PFSK-1 (cell line): ENCODE results near the gene HS3ST4.

Experiments used
- POLR2AphosphoS5 ChIP-seq: IDR thresholded peaks from 2 replicates; pipeline ENCODE4 v1.6.1; 2012; ENCODE audit warnings: low read depth, mild to moderate bottlenecking, control low read depth, low read length, moderate library complexity
- TAF1 ChIP-seq: IDR thresholded peaks from 2 replicates; pipeline ENCODE4 v1.6.1; 2012; ENCODE audit warnings: low read length, control low read depth, borderline replicate concordance; ENCODE audit not compliant: insufficient read depth
- TF ChIP-seq, protein P1 (sequence below), 2 experiments: IDR thresholded peaks; 2 replicates each; pipeline versions ENCODE4 v1.6.1 to v1.8.0; 2011 to 2012; ENCODE audit warnings: low read depth in 2 of 2, low read length in 2 of 2, control low read depth in 1 of 2, inconsistent platforms in 1 of 2, mild to moderate bottlenecking in 1 of 2, moderate library complexity in 1 of 2; ENCODE audit not compliant: insufficient read depth in 1 of 2

DNA sequence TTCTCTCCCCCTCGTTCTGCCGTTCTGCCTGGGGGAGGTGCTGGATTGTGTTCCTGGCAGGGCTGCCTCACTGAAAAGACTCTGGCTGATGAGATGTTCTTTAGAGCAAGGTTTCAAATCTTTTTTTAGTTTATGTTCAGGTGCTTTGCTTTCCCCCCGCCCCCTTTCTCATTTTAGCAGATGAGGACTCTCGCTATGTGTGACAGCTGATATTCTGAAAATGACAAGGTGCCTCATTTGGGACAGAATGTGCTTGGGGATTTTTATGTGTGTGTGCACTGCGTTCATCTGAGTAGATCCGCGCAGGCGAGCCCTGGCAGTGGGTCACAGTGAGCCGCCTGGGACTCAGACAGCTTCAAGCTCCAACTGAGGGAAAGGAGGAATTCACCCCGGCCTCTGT lies 205.9 kb downstream of the HS3ST4 start:
- no peak for TF ChIP-seq TAF1
- no peak for TF ChIP-seq POLR2AphosphoS5
- TF ChIP-seq, protein P1, sequence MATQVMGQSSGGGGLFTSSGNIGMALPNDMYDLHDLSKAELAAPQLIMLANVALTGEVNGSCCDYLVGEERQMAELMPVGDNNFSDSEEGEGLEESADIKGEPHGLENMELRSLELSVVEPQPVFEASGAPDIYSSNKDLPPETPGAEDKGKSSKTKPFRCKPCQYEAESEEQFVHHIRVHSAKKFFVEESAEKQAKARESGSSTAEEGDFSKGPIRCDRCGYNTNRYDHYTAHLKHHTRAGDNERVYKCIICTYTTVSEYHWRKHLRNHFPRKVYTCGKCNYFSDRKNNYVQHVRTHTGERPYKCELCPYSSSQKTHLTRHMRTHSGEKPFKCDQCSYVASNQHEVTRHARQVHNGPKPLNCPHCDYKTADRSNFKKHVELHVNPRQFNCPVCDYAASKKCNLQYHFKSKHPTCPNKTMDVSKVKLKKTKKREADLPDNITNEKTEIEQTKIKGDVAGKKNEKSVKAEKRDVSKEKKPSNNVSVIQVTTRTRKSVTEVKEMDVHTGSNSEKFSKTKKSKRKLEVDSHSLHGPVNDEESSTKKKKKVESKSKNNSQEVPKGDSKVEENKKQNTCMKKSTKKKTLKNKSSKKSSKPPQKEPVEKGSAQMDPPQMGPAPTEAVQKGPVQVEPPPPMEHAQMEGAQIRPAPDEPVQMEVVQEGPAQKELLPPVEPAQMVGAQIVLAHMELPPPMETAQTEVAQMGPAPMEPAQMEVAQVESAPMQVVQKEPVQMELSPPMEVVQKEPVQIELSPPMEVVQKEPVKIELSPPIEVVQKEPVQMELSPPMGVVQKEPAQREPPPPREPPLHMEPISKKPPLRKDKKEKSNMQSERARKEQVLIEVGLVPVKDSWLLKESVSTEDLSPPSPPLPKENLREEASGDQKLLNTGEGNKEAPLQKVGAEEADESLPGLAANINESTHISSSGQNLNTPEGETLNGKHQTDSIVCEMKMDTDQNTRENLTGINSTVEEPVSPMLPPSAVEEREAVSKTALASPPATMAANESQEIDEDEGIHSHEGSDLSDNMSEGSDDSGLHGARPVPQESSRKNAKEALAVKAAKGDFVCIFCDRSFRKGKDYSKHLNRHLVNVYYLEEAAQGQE (IDR thresholded peaks at IDR 0.05; ENCODE audit: insufficient read depth in 1 of 2, low read depth in 2 of 2, low read length in 2 of 2), result no peak
